NCI-H2107 (cell line): ENCODE measurements around the gene TAB2.

ENCODE experiments used
- DNase-seq: peaks from one replicate; lab custom pipeline; 2025; lab: John Stamatoyannopoulos, UW

The TAB2 gene

GRCh38 chr6:149372062-149372461, 54.5 kb downstream of the TAB2 start:
- no peak for DNase-seq

GRCh38 chr6:149373511-149373910, 56.0 kb downstream of the TAB2 start:
- DNase-seq = no peak

GRCh38 chr6:149379977-149380376, 62.5 kb downstream of the TAB2 start:
- DNase-seq = no peak

GRCh38 chr6:149380523-149380922, 63.0 kb downstream of the TAB2 start:
- no peak for DNase-seq

GRCh38 chr6:149383371-149383770, 65.9 kb downstream of the TAB2 start:
- DNase-seq = no peak

- DNase-seq = no peak
Observed at GRCh38 chr6:149384464-149384863, 67.0 kb downstream of the TAB2 start.

GRCh38 chr6:149385998-149386646, 68.6 kb downstream of the TAB2 start:
- DNase-seq = no peak

- no peak for DNase-seq
Observed at GRCh38 chr6:149387779-149388512, 70.4 kb downstream of the TAB2 start.

- DNase-seq = no peak
Observed at GRCh38 chr6:149389509-149390297, 72.2 kb downstream of the TAB2 start.

GRCh38 chr6:149392093-149392492, 74.6 kb downstream of the TAB2 start:
- DNase-seq = no peak

- no peak for DNase-seq
Observed at GRCh38 chr6:149392535-149392934, 75.0 kb downstream of the TAB2 start.

- no peak for DNase-seq
Observed at GRCh38 chr6:149393002-149393679, 75.6 kb downstream of the TAB2 start.

- DNase-seq = no peak
Observed at GRCh38 chr6:149395185-149395584, 77.7 kb downstream of the TAB2 start.

- DNase-seq = no peak
Observed at GRCh38 chr6:149397384-149397783, 79.9 kb downstream of the TAB2 start.

- DNase-seq = no peak
Observed at GRCh38 chr6:149400050-149400449, 82.5 kb downstream of the TAB2 start, which contains the start of gene SUMO4. Gene SUMO4, plus strand, starts transcription at chr6:149400262. Its CDS starts 130 bp downstream, at chr6:149400392.

- no peak for DNase-seq
Observed at GRCh38 chr6:149403534-149403933, 86.0 kb downstream of the TAB2 start.

- no peak for DNase-seq
Observed at GRCh38 chr6:149405823-149406765, 88.6 kb downstream of the TAB2 start.

GRCh38 chr6:149409617-149410016, 92.1 kb downstream of the TAB2 start:
- DNase-seq = no peak

- DNase-seq = no peak
Observed at GRCh38 chr6:149410557-149410956, 93.0 kb downstream of the TAB2 start.

- no peak for DNase-seq
Observed at GRCh38 chr6:149414009-149414408, 96.5 kb downstream of the TAB2 start.

GRCh38 chr6:149414821-149415220, 97.3 kb downstream of the TAB2 start:
- no peak for DNase-seq
